B cell (primary cell): ENCODE results near the gene FOSB.

Experiments used
- EZH2 ChIP-seq: IDR thresholded peaks from 2 replicates; pipeline ENCODE4 v1.6.1; 2012; ENCODE audit warnings: borderline replicate concordance, low read depth, mild to moderate bottlenecking, moderate library complexity, low read length; ENCODE audit not compliant: insufficient read depth, poor library complexity, severe bottlenecking
- TF ChIP-seq, protein P1 (sequence below): fragments of 200-600 bp; IDR thresholded peaks from one replicate; pipeline ENCODE4 v1.8.0; 2022; ENCODE audit warnings: antibody characterized with exemption, mild to moderate bottlenecking

DNA sequence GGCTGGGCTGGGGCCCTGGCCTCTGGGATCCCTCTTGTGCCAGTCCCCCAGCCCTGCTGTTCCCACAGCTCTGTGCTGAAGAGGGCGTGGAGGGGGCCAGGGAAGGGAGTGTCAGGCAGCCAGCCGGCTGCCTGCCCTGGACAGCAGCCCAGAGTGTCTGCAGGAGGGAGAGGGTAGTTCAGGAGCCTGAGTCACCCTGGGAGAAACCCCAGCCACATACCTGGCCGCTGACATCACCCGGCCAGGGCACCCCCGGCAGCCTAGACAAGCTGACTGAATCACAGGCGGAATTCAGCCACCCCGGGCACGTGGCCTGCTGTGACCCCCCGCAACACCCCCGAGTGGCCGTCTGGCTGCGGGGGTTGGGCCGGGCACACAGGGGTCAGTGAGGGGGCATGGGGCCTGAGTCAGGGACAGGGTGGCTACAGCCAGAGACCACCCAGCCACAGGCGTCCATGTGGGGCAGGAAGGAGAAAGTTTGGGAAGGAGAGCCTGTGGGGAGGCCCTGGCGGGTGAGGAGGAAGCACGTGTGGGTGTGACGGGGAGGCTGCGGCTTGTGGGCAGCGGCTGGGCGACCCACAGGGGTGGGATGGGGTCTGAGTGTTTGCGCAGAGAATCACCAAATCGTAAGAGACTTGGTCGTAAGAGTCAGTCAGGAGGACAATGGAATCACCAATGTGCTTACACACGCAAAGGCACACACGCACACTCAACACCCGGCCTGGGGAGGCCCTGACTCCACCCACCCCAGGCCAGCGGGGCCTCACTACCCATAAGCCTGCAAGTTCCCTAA is 11.9 kb upstream of the FOSB start:
- TF ChIP-seq, protein P1, sequence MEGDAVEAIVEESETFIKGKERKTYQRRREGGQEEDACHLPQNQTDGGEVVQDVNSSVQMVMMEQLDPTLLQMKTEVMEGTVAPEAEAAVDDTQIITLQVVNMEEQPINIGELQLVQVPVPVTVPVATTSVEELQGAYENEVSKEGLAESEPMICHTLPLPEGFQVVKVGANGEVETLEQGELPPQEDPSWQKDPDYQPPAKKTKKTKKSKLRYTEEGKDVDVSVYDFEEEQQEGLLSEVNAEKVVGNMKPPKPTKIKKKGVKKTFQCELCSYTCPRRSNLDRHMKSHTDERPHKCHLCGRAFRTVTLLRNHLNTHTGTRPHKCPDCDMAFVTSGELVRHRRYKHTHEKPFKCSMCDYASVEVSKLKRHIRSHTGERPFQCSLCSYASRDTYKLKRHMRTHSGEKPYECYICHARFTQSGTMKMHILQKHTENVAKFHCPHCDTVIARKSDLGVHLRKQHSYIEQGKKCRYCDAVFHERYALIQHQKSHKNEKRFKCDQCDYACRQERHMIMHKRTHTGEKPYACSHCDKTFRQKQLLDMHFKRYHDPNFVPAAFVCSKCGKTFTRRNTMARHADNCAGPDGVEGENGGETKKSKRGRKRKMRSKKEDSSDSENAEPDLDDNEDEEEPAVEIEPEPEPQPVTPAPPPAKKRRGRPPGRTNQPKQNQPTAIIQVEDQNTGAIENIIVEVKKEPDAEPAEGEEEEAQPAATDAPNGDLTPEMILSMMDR: no peak
- TF ChIP-seq EZH2: no peak
